Neural progenitor cell (in vitro differentiated cells): ENCODE data around the gene PEX26. TPM values are rescaled to one million over a fixed set of nuclear protein-coding genes. Genes with fewer than 3 reads are reported as not detected.

Experiments used
- DNase-seq: peaks from one replicate; pipeline ENCODE4 v3.0.0-alpha.2; 2016; ENCODE audit warnings: low spot score
- H2AFZ ChIP-seq: fragments of 200-600 bp; sonication (generic); replicated peaks from 2 replicates; pipeline ENCODE4 v1.6.1; 2016; ENCODE audit warnings: antibody characterized with exemption
- H3F3A ChIP-seq: fragments of 200-600 bp; sonication (generic); 2 replicates; pipeline ENCODE4 v1.6.1; 2016; ENCODE audit warnings: antibody characterized with exemption, low read depth
- H3K27ac ChIP-seq: fragments of 200-600 bp; sonication (generic); 2 replicates; pipeline ENCODE4 v1.5.1; 2016; ENCODE audit warnings: mild to moderate bottlenecking
- H3K27me3 ChIP-seq: fragments of 200-600 bp; sonication (generic); 2 replicates; pipeline ENCODE4 v1.6.1; 2016; ENCODE audit warnings: mild to moderate bottlenecking, moderate library complexity
- H3K36me3 ChIP-seq: fragments of 200-600 bp; sonication (generic); 2 replicates; pipeline ENCODE4 v1.5.1; 2016
- H3K4me1 ChIP-seq: fragments of 200-600 bp; sonication (generic); 2 replicates; pipeline ENCODE4 v1.6.1; 2016; ENCODE audit warnings: mixed run types
- H3K4me2 ChIP-seq: fragments of 200-600 bp; sonication (generic); 2 replicates; pipeline ENCODE4 v1.6.1; 2016
- H3K4me3 ChIP-seq: fragments of 200-600 bp; sonication (generic); 2 replicates; pipeline ENCODE4 v1.5.1; 2016
- H3K79me2 ChIP-seq: fragments of 200-600 bp; sonication (generic); 2 replicates; pipeline ENCODE4 v1.6.1; 2016; ENCODE audit warnings: low read depth
- H3K9ac ChIP-seq: fragments of 200-600 bp; sonication (generic); 2 replicates; pipeline ENCODE4 v1.6.1; 2016
- H3K9me3 ChIP-seq: fragments of 200-600 bp; sonication (generic); 2 replicates; pipeline ENCODE4 v1.5.1; 2016; ENCODE audit warnings: low read depth
- H4K20me1 ChIP-seq: fragments of 200-600 bp; sonication (generic); 2 replicates; pipeline ENCODE4 v1.6.1; 2016; ENCODE audit warnings: low read depth
- H3K27ac Mint-ChIP-seq: 3 replicates; pipeline ENCODE4 v1.8.0; 2021; ENCODE audit warnings: mixed read lengths
- H3K27me3 Mint-ChIP-seq: 2 replicates; pipeline ENCODE4 v1.8.0; 2022; ENCODE audit warnings: low read depth, mild to moderate bottlenecking, inconsistent platforms, moderate library complexity, mixed read lengths; ENCODE audit not compliant: insufficient read depth
- H3K36me3 Mint-ChIP-seq: 3 replicates; pipeline ENCODE4 v1.8.0; 2021; ENCODE audit warnings: mixed read lengths
- H3K4me1 Mint-ChIP-seq: 3 replicates; pipeline ENCODE4 v1.8.0; 2021; ENCODE audit warnings: mixed read lengths
- H3K4me3 Mint-ChIP-seq: 3 replicates; pipeline ENCODE4 v1.8.0; 2021; ENCODE audit warnings: mild to moderate bottlenecking, moderate library complexity, mixed read lengths
- H3K9me3 Mint-ChIP-seq: 3 replicates; pipeline ENCODE4 v1.8.0; 2020; ENCODE audit warnings: mixed read lengths
- CTCF ChIP-seq: fragments of 200-600 bp; sonication (generic); IDR thresholded peaks from 2 replicates; pipeline ENCODE4 v1.5.1; 2017; ENCODE audit warnings: antibody characterized with exemption, mild to moderate bottlenecking
- EZH2 ChIP-seq: fragments of 200-600 bp; sonication (generic); IDR thresholded peaks from 2 replicates; pipeline ENCODE4 v1.6.1; 2017; ENCODE audit warnings: antibody characterized with exemption, mild to moderate bottlenecking, moderate library complexity
- EZH2phosphoT487 ChIP-seq: fragments of 200-600 bp; sonication (generic); IDR thresholded peaks from 2 replicates; pipeline ENCODE4 v1.6.1; 2017; ENCODE audit warnings: antibody characterized with exemption
- total RNA-seq: library from RNA; depleted of rRNA; stranded (reverse); fragments of >200 nt; gene quantifications from 2 replicates; pipeline ENCODE4 v1.2.3, GENCODE V29; 2015; ENCODE audit warnings: low replicate concordance

Gene PEX26
- total RNA-seq, 1 donor from 2014 or later: 22.9 TPM

- Histone ChIP-seq H3K27ac (no peak overlapping the region), H3K79me2 (no peaks in the 10 kb centered on the region), H3K9ac (no peak overlapping the region), H2AFZ (no peak overlapping the region), H3K4me2 (no peak overlapping the region), H3K4me3 (no peak overlapping the region), H3K27me3 (no peaks in the 10 kb centered on the region), H3F3A (no peaks in the 10 kb centered on the region), H4K20me1 (no peaks in the 10 kb centered on the region), H3K36me3 (no peaks in the 10 kb centered on the region), H3K4me1 (no peaks in the 10 kb centered on the region), H3K9me3 (no peaks in the 10 kb centered on the region)
- Mint-ChIP-seq H3K27me3 (peaks cover 3% of the 10 kb centered on the region), H3K36me3 (no peaks in the 10 kb centered on the region), H3K4me3 (no peak overlapping the region), H3K27ac (no peak overlapping the region), H3K9me3 (peaks cover 6% of the 10 kb centered on the region), H3K4me1 (peaks cover 7% of the 10 kb centered on the region)
- TF ChIP-seq CTCF: no peak
- TF ChIP-seq EZH2: no peak
- TF ChIP-seq EZH2phosphoT487: no peak
- DNase-seq: no peak
Observed at GRCh38 chr22:18055619-18056160, 22.1 kb upstream of the PEX26 start.

- no peak overlapping the region for H3K4me2 ChIP-seq
Observed at GRCh38 chr22:18056161-18056666, 21.6 kb upstream of the PEX26 start.

GRCh38 chr22:18056807-18057474 lies 20.8 kb upstream of the PEX26 start:
- peaks cover 12% of the 10 kb centered on the region for H3K4me1 Mint-ChIP-seq
- peaks cover 3% of the 10 kb centered on the region for H3K27me3 Mint-ChIP-seq
- no peak overlapping the region for H3K27ac Mint-ChIP-seq
- no peak overlapping the region for H2AFZ ChIP-seq
- DNase-seq: no peak
- H3K4me1 ChIP-seq: no peaks in the 10 kb centered on the region
- H3K9me3 ChIP-seq: no peaks in the 10 kb centered on the region
- no peak overlapping the region for H3K4me3 Mint-ChIP-seq
- H4K20me1 ChIP-seq: no peaks in the 10 kb centered on the region
- no peak overlapping the region for H3K9ac ChIP-seq
- TF ChIP-seq EZH2: no peak
- TF ChIP-seq EZH2phosphoT487: no peak
- TF ChIP-seq CTCF: no peak
- peaks cover 6% of the 10 kb centered on the region for H3K9me3 Mint-ChIP-seq
- H3F3A ChIP-seq: no peaks in the 10 kb centered on the region
- no peak overlapping the region for H3K4me2 ChIP-seq
- no peak overlapping the region for H3K4me3 ChIP-seq
- no peaks in the 10 kb centered on the region for H3K79me2 ChIP-seq
- H3K36me3 ChIP-seq: no peaks in the 10 kb centered on the region
- H3K36me3 Mint-ChIP-seq: no peaks in the 10 kb centered on the region
- no peak overlapping the region for H3K27ac ChIP-seq
- no peaks in the 10 kb centered on the region for H3K27me3 ChIP-seq

More at GRCh38 chr22:18056161-18056666, 21.6 kb upstream of the PEX26 start:
- Histone ChIP-seq H3K4me1 (no peaks in the 10 kb centered on the region), H4K20me1 (no peaks in the 10 kb centered on the region), H3K4me3 (no peak overlapping the region), H3K36me3 (no peaks in the 10 kb centered on the region), H3K27ac (no peak overlapping the region), H2AFZ (no peak overlapping the region), H3K9me3 (no peaks in the 10 kb centered on the region), H3F3A (no peaks in the 10 kb centered on the region), H3K27me3 (no peaks in the 10 kb centered on the region), H3K79me2 (no peaks in the 10 kb centered on the region), H3K9ac (no peak overlapping the region)
- H3K9me3 Mint-ChIP-seq: peaks cover 6% of the 10 kb centered on the region
- H3K36me3 Mint-ChIP-seq: no peaks in the 10 kb centered on the region
- H3K27me3 Mint-ChIP-seq: peaks cover 3% of the 10 kb centered on the region
- H3K4me3 Mint-ChIP-seq: no peak overlapping the region
- H3K27ac Mint-ChIP-seq: no peak overlapping the region
- TF ChIP-seq EZH2phosphoT487 (no peak), CTCF (no peak), EZH2 (no peak)
- peaks cover 9% of the 10 kb centered on the region for H3K4me1 Mint-ChIP-seq
- DNase-seq: no peak
